ENCODE results near the gene ELOF1. TPM values are rescaled to one million over a fixed set of nuclear protein-coding genes. Genes with fewer than 3 reads are reported as not detected.
A peak's percentile ranks its signal among the peaks of the same experiment; 100 is the strongest.

The ELOF1 gene
- total and polyA plus RNA-seq, 12 donors, result 24.9 to 91.0 (median 31.7) TPM

DNA sequence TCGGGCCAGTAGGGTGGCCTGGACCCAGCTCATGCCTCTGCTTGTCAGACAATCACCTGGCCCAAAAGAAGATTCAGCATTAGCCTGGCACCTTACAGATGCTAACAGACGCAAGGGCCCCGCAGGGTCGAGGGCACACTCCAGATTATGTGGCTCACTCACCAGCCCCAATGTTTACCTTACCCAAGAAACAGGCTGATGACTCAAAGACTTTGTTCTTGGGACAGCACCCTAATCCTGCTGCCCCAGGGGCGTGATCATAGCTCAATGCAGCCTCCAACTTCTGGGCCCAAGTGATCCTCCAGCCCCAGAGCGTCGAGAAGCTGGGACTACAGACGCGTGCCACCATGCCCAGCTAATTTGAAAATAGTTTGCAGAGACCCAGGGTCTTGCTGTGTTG lies 39.9 kb downstream of the ELOF1 start:
- DNase-seq, result no peak
- Histone ChIP-seq H3K27me3 (no peaks in the 10 kb centered on the region), H3K27ac (no peak overlapping the region), H3K9me3 (no peaks in the 10 kb centered on the region), H3K4me1 (no peaks in the 10 kb centered on the region), H3K36me3 (peaks cover 0 to 95% (median 30%) of the 10 kb centered on the region in 9 donors), H3K4me3 (no peak overlapping the region)
- intact Hi-C loops (cut with DNase I), result no loop called here
- TF ChIP-seq, protein P1, sequence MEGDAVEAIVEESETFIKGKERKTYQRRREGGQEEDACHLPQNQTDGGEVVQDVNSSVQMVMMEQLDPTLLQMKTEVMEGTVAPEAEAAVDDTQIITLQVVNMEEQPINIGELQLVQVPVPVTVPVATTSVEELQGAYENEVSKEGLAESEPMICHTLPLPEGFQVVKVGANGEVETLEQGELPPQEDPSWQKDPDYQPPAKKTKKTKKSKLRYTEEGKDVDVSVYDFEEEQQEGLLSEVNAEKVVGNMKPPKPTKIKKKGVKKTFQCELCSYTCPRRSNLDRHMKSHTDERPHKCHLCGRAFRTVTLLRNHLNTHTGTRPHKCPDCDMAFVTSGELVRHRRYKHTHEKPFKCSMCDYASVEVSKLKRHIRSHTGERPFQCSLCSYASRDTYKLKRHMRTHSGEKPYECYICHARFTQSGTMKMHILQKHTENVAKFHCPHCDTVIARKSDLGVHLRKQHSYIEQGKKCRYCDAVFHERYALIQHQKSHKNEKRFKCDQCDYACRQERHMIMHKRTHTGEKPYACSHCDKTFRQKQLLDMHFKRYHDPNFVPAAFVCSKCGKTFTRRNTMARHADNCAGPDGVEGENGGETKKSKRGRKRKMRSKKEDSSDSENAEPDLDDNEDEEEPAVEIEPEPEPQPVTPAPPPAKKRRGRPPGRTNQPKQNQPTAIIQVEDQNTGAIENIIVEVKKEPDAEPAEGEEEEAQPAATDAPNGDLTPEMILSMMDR (IDR thresholded peaks at IDR 0.05), result no peak
- ATAC-seq, result no peak
- WGBS, 2 donors, result 93 to 94% methylated on average over 9 of the region's 9 CpGs

DNA sequence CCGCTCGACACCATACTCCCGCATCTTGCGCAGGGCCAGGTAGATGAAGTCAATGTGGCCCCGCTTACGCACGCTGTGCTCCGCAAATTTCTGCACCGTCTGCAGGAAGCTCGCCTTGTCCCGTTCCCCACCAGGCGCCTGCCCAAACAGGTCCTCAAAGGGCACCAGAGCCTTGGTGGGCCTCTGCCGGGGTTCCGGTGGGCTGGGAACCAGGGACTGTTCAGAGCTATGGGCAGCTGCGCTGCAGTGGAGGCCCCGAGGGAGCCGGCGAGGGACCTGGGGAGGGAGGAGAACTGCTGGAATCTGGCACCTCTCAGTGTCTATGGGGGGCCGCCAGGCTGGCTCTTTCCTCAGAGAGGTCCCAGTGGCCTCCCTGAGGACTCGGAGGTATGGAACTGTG lies 45.1 kb downstream of the ELOF1 start:
- WGBS, 2 donors, result 93 to 96% methylated on average over 20 of the region's 20 CpGs
- Histone ChIP-seq H3K27me3 (no peaks in the 10 kb centered on the region), H3K4me1 (no peaks in the 10 kb centered on the region), H3K36me3 (peaks cover 0 to 98% (median 46%) of the 10 kb centered on the region in 9 donors), H3K27ac (no peak overlapping the region), H3K4me3 (no peak overlapping the region), H3K9me3 (no peaks in the 10 kb centered on the region)
- DNase-seq, result no peak
- peak in 2 of 8 donors; percentile 21 to 25 for ATAC-seq
- intact Hi-C loops (cut with DNase I), result no loop called here
- TF ChIP-seq, protein P1 (IDR thresholded peaks at IDR 0.05), result no peak

DNA sequence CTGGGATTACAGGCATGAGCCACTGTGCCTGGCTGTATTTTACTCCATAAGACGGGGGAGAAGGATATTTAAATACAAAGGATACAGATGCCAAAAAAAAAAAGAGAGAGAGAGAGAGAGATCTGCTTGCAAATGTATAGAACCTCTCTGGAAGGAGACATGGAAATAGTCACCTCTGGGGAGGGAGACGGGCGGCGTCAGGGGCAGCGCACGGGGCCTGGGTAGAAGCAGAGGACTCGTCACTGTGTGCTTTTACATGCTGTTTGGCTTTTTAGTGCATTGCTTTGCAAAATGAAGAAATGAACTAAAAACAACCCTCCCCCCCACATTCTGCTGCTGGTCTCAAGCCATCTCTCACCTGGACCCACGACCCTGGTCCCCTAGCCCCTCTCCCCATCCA lies 48.6 kb downstream of the ELOF1 start:
- Histone ChIP-seq H3K4me3 (no peak overlapping the region), H3K36me3 (peaks cover 0 to 73% (median 22%) of the 10 kb centered on the region in 9 donors), H3K27ac (no peak overlapping the region), H3K9me3 (no peaks in the 10 kb centered on the region), H3K4me1 (peaks cover 0 to 10% (median 7%) of the 10 kb centered on the region in 9 donors), H3K27me3 (no peaks in the 10 kb centered on the region)
- DNase-seq, result no peak
- WGBS, 2 donors, result 94 to 96% methylated on average over 8 of the region's 8 CpGs
- intact Hi-C loops (cut with DNase I), result no loop called here
- ATAC-seq, result no peak
- TF ChIP-seq, protein P1 (IDR thresholded peaks at IDR 0.05), result no peak

DNA sequence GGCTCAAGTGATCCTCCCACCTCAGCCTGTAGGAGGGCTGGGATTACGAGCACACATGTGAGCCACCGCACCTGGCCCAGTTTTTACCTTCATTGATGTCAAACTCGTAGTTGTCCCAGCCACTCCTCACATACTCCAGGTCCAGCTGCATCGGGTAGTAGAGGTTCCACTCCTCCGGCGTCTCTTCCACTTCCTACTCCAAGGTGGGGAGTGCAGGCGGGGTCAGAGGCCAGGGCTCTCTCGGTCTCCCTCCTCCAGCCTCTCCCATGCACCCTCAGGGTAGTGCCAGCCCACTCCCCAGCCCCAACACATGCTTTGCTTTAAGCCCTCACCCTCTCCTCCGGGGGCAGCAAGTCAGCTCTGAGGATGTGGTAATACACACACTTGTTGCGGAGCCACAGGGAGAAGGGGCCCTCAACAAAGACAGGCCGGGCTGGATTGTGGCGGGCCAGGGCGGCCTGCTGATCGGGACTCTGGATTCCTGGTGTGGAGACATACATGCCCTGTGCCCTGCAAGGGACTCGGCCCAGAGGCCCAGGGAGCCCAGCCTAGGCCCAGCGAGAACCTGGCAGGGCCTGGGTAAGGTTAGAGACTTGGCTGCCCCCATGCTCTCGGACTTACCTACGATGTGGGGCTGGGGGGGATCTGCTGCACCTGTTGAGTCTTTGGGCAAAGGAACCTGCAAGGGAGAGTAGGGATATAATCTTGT lies 51.5 kb downstream of the ELOF1 start:
- Histone ChIP-seq H3K9me3 (no peaks in the 10 kb centered on the region), H3K27ac (no peak overlapping the region), H3K36me3 (peaks cover 0 to 48% (median 14%) of the 10 kb centered on the region in 9 donors), H3K4me1 (peaks cover 0 to 16% (median 11%) of the 10 kb centered on the region in 9 donors), H3K4me3 (no peak overlapping the region), H3K27me3 (no peaks in the 10 kb centered on the region)
- intact Hi-C loops (cut with DNase I), result no loop called here
- TF ChIP-seq, protein P1 (IDR thresholded peaks at IDR 0.05), result no peak
- DNase-seq (no peak), ATAC-seq (no peak)
- 89 to 92% methylated on average over 18 of the region's 18 CpGs for WGBS, 2 donors
